ENCODE data around the gene TEX52. TPM values are rescaled to one million over a fixed set of nuclear protein-coding genes. Genes with fewer than 3 reads are reported as not detected.

The TEX52 gene
- total RNA-seq, 3 donors from 2014 or later = not detected

DNA sequence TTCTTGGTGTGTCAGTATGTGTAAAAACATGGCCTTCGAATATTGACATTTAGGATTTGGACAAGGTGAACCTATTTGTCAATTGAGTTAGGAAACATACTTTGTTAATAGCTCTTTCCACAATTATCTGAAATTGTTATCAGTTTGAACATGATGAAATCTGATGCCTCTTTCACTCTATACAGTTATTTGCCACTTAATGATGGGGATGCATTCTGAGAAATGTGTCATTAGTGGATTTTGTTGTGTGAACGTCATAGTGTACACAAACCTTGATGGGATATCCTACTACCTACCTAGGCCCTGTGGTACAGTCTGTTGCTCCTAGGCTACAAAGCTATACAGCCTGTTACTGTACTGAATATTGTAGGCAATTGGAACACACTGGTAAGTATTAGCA lies 38.7 kb upstream of the TEX52 start:
- no peak for DNase-seq
- intact Hi-C loops (cut with DNase I, micrococcal nuclease) = no loop called here
- TF ChIP-seq, protein P1, sequence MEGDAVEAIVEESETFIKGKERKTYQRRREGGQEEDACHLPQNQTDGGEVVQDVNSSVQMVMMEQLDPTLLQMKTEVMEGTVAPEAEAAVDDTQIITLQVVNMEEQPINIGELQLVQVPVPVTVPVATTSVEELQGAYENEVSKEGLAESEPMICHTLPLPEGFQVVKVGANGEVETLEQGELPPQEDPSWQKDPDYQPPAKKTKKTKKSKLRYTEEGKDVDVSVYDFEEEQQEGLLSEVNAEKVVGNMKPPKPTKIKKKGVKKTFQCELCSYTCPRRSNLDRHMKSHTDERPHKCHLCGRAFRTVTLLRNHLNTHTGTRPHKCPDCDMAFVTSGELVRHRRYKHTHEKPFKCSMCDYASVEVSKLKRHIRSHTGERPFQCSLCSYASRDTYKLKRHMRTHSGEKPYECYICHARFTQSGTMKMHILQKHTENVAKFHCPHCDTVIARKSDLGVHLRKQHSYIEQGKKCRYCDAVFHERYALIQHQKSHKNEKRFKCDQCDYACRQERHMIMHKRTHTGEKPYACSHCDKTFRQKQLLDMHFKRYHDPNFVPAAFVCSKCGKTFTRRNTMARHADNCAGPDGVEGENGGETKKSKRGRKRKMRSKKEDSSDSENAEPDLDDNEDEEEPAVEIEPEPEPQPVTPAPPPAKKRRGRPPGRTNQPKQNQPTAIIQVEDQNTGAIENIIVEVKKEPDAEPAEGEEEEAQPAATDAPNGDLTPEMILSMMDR (IDR thresholded peaks at IDR 0.05) = no peak
- Histone ChIP-seq H3K36me3 (ENCODE audit: low read depth) (no peaks in the 10 kb centered on the region), H3K9me3 (no peaks in the 10 kb centered on the region), H3K4me1 (ENCODE audit: low read depth) (no peaks in the 10 kb centered on the region), H3K4me3 (no peak overlapping the region)
- ATAC-seq = no peak

DNA sequence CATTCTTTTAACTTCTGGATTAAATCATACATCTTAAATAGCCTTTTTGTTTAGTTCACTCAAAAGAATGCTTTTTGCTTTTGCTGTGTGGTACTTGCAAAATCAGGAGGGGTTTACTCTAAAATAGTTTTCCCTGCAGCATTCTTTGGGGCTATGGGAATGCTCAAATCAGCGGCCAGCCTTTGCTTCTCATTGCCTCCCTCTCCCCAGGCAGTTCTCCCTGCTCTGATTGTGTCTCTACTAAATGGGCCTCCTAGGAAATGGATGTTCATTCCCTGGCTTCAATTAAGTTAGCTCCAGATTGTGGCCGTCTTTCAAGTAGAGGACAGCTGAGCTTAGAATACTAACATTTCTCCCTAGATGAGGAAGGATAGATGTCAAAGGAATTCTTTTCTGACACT lies 38.2 kb upstream of the TEX52 start:
- TF ChIP-seq, protein P1 (IDR thresholded peaks at IDR 0.05) = no peak
- DNase-seq (no peak), ATAC-seq (no peak)
- Histone ChIP-seq H3K36me3 (ENCODE audit: low read depth) (no peaks in the 10 kb centered on the region), H3K4me1 (ENCODE audit: low read depth) (no peaks in the 10 kb centered on the region), H3K9me3 (no peaks in the 10 kb centered on the region), H3K4me3 (no peak overlapping the region)
- intact Hi-C loops (cut with DNase I, micrococcal nuclease) = no loop called here

DNA sequence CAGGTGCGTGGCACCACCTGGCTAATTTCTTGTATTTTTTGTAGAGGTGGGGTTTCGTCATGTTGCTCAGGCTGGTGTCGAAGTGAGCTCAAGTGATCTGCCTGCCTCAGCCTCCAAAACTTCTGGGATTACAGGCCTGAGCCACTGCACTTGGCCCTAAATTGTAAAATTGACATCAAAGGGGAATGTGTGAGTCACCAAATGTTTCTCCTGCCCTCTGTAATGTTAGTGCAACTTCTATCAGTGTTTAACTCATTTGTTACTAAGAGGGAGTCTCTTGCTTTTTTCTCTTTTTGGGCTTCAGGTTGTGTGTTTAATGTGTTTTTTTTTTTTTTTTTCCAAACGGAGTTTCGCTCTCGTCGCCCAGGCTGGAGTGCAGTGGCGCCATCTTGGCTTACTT lies 36.2 kb upstream of the TEX52 start:
- Histone ChIP-seq H3K4me3 (no peak overlapping the region), H3K9me3 (no peaks in the 10 kb centered on the region), H3K36me3 (ENCODE audit: low read depth) (no peaks in the 10 kb centered on the region), H3K4me1 (ENCODE audit: low read depth) (no peaks in the 10 kb centered on the region)
- intact Hi-C loops (cut with DNase I, micrococcal nuclease) = no loop called here
- TF ChIP-seq, protein P1 (IDR thresholded peaks at IDR 0.05) = no peak
- ATAC-seq (no peak), DNase-seq (no peak)

DNA sequence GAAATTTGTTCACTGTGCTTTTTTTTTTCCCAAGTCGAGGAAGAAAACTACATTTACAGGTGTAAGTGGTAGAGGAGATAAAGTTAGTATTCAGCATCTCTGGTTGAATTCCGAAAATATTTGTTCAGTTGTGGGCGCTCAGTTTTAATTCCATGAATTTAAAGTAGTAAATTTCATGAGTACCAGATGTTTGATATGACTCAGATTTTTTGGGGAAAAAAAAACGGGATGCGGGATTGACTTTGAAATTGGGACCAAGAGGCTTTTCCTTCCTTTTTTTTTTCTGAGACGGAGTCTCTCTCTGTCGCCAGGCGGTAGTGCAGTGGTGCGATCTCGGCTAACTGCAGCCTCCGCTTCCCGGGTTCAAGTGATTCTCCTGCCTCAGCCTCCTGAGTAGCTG lies 35.4 kb upstream of the TEX52 start:
- intact Hi-C loops (cut with DNase I, micrococcal nuclease) = no loop called here
- H3K9me3 ChIP-seq = no peaks in the 10 kb centered on the region
- no peak overlapping the region for H3K4me3 ChIP-seq

DNA sequence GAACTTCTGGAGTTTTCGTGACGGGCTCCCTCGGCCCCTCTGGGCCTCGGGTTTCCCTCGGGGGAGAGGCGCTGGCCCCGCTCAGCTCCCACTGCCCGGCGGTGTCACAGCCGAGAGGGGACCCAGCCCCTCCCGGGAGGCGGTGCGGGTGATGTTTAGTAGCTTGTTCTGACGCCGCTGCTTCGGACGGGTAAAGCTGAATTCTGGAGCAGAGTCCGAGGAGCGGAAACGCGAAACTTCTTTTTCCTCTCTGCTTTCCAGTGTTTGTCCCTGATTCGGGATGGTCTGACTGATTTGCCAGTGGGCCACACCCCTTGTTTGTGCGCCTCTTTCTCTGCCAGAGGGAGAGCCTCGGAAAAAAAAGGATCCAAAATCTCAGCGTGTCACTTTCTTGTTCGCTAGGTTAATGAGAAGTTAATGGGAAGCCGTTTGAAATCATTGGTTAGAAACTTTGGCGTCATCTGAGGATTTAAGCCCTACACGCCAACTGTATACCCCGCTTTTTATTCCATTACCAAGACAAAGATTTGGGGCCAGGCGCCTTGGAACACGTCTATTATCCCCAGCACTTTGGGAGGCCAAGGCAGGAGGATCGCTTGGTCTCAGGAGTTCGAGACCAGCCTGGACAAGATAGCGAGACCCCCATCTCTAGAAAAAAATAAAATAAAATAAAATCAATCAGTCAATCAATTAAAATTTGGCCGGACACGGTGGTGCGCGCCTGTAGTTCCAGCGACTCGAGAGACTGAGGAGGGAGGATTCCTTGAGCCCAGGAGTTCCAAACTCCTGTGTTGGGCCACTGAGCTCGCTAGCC lies 34.6 kb upstream of the TEX52 start:
- TF ChIP-seq, protein P1 (IDR thresholded peaks at IDR 0.05) = no peak
- DNase-seq (peak in 2 of 3 donors; percentile 55 to 72), ATAC-seq (peak; percentile 34)
- intact Hi-C loops (cut with DNase I, micrococcal nuclease) = no loop called here
- no peaks in the 10 kb centered on the region for H3K9me3 ChIP-seq
- no peaks in the 10 kb centered on the region for H3K36me3 ChIP-seq (ENCODE audit: low read depth)
- H3K4me3 ChIP-seq = peak overlapping the region; percentile 91
- no peaks in the 10 kb centered on the region for H3K4me1 ChIP-seq (ENCODE audit: low read depth)

More for the DNA sequence above, 35.4 kb upstream of the TEX52 start:
- TF ChIP-seq, protein P1 (IDR thresholded peaks at IDR 0.05) = no peak
- DNase-seq (no peak), ATAC-seq (no peak)
- no peaks in the 10 kb centered on the region for H3K36me3 ChIP-seq (ENCODE audit: low read depth)
- H3K4me1 ChIP-seq (ENCODE audit: low read depth) = no peaks in the 10 kb centered on the region

Measured in mucosa of descending colon (tissue), 3 donors.